ENCODE data around the gene SHISA8. TPM values are rescaled to one million over a fixed set of nuclear protein-coding genes. Genes with fewer than 3 reads are reported as not detected.
"Not testable (repeated sequence)": the region's sequence is repeated elsewhere in the genome, so short reads cannot be mapped to it uniquely, and the experiment has no call there.

Gene SHISA8
- total RNA-seq, 1 donor from 2014 or later = not detected

- no peaks in the 10 kb centered on the region for H3K36me3 ChIP-seq
- H3K27me3 ChIP-seq (ENCODE audit: low read depth) = no peaks in the 10 kb centered on the region
- H3K27ac ChIP-seq = no peak within 1 kb of the TSS
- intact Hi-C loops (cut with DNase I) = no loop called here
- no peak for TF ChIP-seq CTCF (IDR thresholded peaks at IDR 0.05)
- no peak within 1 kb of the TSS for H3K4me3 ChIP-seq
- H3K4me1 ChIP-seq = peaks cover 4% of the 10 kb centered on the region
- H3K9me3 ChIP-seq = no peaks in the 10 kb centered on the region
- DNase-seq (no peak), ATAC-seq (no peak)
Measured at GRCh38 chr22:41951898-41952474, 37.1 kb upstream of the SHISA8 start, which contains the start of gene SMIM45. Gene SMIM45, plus strand, starts transcription at chr22:41952150.

- no peaks in the 10 kb centered on the region for H3K9me3 ChIP-seq
- no peak for ATAC-seq
- DNase-seq = no peak
- no peak overlapping the region for H3K27ac ChIP-seq
- H3K27me3 ChIP-seq (ENCODE audit: low read depth) = no peaks in the 10 kb centered on the region
- TF ChIP-seq CTCF (IDR thresholded peaks at IDR 0.05) = no peak
- H3K4me3 ChIP-seq = no peak overlapping the region
- H3K4me1 ChIP-seq = peaks cover 17% of the 10 kb centered on the region
- intact Hi-C loops (cut with DNase I) = no loop called here
- H3K36me3 ChIP-seq = no peaks in the 10 kb centered on the region
Measured at GRCh38 chr22:41949297-41949965, 34.6 kb upstream of the SHISA8 start.

- H3K27me3 ChIP-seq (ENCODE audit: low read depth); intact Hi-C loops (cut with DNase I); DNase-seq; H3K9me3 ChIP-seq; H3K27ac ChIP-seq; H3K36me3 ChIP-seq; H3K4me3 ChIP-seq; ATAC-seq: not testable (repeated sequence)
- H3K4me1 ChIP-seq = peaks cover 17% of the 10 kb centered on the region
Measured at GRCh38 chr22:41948928-41949296, 34.0 kb upstream of the SHISA8 start.

- peaks cover 17% of the 10 kb centered on the region for H3K4me1 ChIP-seq
- ATAC-seq (no peak), DNase-seq (no peak)
- H3K36me3 ChIP-seq = no peaks in the 10 kb centered on the region
- intact Hi-C loops (cut with DNase I) = no loop called here
- H3K9me3 ChIP-seq = no peaks in the 10 kb centered on the region
- H3K27ac ChIP-seq = no peak overlapping the region
- H3K4me3 ChIP-seq = no peak overlapping the region
- H3K27me3 ChIP-seq (ENCODE audit: low read depth) = no peaks in the 10 kb centered on the region
- TF ChIP-seq CTCF (IDR thresholded peaks at IDR 0.05) = no peak
Measured at GRCh38 chr22:41948142-41948541, 33.3 kb upstream of the SHISA8 start.

GRCh38 chr22:41947424-41948080, 32.7 kb upstream of the SHISA8 start:
- no peak overlapping the region for H3K27ac ChIP-seq

More at GRCh38 chr22:41947424-41948080, 32.7 kb upstream of the SHISA8 start:
- Histone ChIP-seq H3K9me3 (no peaks in the 10 kb centered on the region), H3K4me3 (peak overlapping the region; percentile 94), H3K4me1 (peaks cover 17% of the 10 kb centered on the region), H3K27me3 (ENCODE audit: low read depth) (no peaks in the 10 kb centered on the region), H3K36me3 (no peaks in the 10 kb centered on the region)
- no peak for ATAC-seq
- intact Hi-C loops (cut with DNase I) = no loop called here
- no peak for TF ChIP-seq CTCF (IDR thresholded peaks at IDR 0.05)
- no peak for DNase-seq

Data from lower lobe of right lung (tissue), 2 donors.